GM13977 (cell line): ENCODE results near the gene C17orf107.
"Not testable (repeated sequence)": the region's sequence is repeated elsewhere in the genome, so short reads cannot be mapped to it uniquely, and the experiment has no call there.

ENCODE experiments used
- DNase-seq: peaks from one replicate; pipeline ENCODE4 v3.0.0; 2012; ENCODE audit warnings: low spot score
- in situ Hi-C: fragments of 300-500 bp; cut with MboI; formaldehyde crosslinking; loops from one replicate; pipeline ENCODE4 v1.12.0; 2022; ENCODE audit warnings: low sequenced_read_pairs, low pct_unique_long_range_greater_than_20kb, mixed read lengths, inconsistent platforms; ENCODE audit not compliant: unreplicated experiment
- TF ChIP-seq, protein P1 (sequence below): IDR thresholded peaks from 2 replicates; pipeline ENCODE4 v1.5.1; 2012; ENCODE audit warnings: mild to moderate bottlenecking, control low read depth; ENCODE audit not compliant: insufficient read depth; ENCODE audit errors: extremely low read depth, missing control alignments

C17orf107 gene

DNA sequence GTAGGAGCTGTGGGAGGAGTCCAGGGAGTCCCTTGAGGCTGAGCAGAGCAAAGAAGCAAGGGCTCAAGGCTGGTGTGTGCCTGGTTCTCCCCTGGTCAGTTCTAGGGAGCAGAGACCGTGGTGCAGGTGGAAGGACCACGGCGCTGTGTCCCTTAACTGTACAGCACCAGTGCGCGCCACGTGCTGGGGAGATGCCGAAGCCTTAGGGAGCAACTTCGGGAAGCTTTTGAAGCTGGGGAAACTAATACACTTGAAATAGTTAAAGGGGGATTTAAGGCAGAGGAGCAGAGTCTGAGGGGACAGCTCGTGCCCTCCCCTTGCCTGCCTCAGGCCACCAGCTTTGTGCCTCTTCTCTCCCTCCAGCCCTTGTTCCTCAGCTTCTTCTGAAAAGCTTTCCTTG is 38.7 kb upstream of the C17orf107 start:
- DNase-seq: no peak
- in situ Hi-C loops: no loop called here
- TF ChIP-seq, protein P1, sequence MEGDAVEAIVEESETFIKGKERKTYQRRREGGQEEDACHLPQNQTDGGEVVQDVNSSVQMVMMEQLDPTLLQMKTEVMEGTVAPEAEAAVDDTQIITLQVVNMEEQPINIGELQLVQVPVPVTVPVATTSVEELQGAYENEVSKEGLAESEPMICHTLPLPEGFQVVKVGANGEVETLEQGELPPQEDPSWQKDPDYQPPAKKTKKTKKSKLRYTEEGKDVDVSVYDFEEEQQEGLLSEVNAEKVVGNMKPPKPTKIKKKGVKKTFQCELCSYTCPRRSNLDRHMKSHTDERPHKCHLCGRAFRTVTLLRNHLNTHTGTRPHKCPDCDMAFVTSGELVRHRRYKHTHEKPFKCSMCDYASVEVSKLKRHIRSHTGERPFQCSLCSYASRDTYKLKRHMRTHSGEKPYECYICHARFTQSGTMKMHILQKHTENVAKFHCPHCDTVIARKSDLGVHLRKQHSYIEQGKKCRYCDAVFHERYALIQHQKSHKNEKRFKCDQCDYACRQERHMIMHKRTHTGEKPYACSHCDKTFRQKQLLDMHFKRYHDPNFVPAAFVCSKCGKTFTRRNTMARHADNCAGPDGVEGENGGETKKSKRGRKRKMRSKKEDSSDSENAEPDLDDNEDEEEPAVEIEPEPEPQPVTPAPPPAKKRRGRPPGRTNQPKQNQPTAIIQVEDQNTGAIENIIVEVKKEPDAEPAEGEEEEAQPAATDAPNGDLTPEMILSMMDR: no peak

DNA sequence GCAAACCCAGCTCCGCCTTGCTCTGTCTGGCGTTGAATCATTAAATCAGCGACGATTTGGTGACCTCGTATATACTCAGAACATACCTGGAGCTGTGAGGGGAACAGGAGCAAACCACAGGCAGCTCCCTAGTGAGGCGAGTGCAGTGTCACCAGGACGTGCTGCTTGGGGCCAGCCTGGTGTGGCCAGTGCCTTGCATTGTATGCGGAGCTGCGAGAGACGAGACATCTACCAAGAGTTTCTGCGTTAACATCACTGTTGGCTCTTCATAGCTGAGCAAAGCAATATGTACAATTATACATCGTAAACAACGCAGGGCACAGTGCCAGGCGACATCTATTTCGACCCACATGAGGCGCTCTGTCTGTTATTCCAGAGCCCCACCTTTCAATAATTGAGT is 38.3 kb upstream of the C17orf107 start:
- no peak for DNase-seq
- TF ChIP-seq, protein P1: no peak
- in situ Hi-C loops: no loop called here

DNA sequence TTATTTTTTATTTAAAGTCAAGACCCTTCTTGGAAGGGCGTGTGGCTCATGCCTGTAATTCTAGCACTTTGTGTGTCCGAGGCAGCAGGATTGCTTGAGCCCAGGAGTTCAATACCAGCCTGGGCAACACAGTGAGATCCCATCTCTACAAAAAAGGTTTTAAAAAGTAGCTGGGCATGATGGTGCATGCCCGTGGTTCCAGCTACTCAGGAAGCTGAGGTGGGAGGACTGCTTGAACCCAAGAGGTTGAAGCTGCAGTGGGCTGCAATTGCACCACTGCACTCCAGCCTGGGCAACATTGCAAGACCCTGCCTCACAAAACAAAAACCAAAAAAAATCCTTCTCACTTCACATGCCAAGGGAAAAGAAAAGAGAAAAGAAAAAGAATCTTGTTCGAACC is 36.6 kb upstream of the C17orf107 start:
- in situ Hi-C loops: no loop called here

DNA sequence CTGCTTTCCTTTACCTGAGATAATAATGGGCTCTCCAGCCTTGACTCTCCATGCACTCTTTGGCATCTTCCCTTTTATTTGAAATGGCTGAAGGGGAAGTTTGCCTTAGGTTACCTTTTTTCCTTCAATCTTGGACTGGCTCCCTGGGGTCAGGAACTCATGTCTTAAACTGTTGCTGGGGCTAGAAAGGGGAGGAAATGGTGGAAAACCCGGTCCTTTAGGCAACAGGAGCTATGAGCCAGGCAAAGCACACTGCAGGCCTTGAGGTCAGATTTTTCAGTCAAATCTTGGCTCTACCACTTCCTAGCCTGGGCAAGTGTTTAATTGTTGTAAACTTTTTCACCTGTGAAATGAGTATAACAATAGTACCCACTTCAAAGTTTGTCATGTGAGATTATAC is 36.0 kb upstream of the C17orf107 start:
- in situ Hi-C loops: no loop called here
- DNase-seq: no peak
- TF ChIP-seq, protein P1: no peak

More for the DNA sequence above, 36.6 kb upstream of the C17orf107 start:
- TF ChIP-seq, protein P1: no peak
- DNase-seq: no peak

DNA sequence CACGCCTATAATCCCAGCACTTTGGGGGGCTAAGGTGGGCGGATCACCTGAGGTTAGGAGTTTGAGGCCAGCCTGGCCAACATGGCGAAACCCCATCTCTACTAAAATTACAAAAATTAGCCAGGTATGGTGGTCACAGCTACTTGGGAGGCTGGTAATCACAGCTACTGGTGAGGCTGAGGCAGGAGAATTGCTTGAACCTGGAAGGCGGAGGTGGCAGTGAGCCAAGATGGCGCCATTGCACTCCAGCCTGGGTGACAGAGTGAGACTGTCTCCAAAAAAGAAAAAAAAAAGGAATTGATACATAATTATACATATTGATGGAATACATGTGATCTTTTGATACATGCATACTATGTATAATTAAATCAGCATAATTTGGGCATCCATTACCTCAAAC is 31.8 kb upstream of the C17orf107 start:
- in situ Hi-C loops, DNase-seq: not testable (repeated sequence)

DNA sequence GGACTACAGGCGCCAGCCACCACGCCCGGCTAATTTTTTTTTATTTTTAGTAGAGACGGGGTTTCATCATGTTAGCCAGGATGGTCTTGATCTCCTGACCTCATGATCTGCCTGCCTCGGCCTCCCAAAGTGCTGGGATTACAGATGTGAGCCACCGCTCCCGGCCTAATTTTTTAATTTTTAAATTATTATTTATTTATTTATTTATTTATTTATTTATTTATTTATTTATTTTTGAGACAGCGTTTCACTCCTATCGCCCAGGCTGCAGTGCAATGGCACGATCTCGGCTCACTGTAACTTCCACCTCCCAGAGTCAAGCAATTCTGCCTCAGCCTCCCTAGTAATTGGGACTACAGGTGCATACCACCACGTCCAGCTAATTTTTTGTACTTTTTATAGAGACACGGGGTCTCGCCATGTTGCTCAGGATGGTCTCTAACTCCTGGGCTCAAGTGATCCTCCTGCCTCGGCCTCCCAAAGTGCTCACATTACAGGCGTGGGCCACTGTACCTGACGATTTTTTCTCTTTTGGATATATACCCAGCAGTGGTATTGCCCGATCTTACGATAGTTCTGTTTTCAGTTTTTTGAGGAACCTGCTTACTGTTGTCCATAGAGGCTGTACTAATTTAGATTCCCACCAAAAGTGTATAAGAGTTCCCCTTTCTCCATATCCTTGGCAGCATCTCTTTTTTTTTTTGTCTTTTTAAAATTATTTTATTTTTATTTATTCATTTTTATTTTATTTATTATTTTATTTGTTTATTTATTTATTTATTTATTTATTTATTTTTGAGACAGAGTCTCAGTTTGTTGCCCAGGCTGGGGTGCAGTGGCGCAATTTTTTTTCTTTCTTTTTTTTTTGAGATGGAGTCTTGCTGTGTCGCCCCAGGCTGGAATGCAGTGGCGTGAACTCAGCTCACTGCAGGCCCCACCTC is 30.0 kb upstream of the C17orf107 start:
- in situ Hi-C loops, DNase-seq: not testable (repeated sequence)

DNA sequence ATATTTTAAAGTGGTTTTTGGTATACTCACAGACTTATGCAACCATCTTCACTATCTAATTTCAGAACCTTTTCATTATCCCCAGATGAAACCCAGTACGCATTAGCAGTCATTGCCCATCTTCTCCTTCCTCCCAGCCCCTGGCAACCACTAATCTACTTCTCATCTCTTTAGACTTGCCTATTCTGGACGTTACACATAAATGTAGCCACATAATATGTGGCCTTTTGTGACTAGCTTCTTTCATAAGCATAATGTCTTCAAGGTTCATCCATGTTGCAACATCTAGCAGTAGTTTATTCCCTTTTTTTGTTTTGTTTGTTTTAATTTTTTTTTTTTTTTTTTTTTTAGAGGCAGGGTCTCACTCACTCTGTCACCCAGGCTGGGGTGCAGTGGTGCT is 28.5 kb upstream of the C17orf107 start:
- in situ Hi-C loops: no loop called here
- DNase-seq: no peak
- TF ChIP-seq, protein P1: no peak
